Activated CD4-positive, alpha-beta T cell treated with anti-CD3 and anti-CD28 coated beads, Interleukin-10, Interleukin-2, amounts not matched to agents 100 ng/mL and 50 ng/mL, durations not matched to agents 16 hours and 8 hours (primary cell): ENCODE results near the gene EMC1.
"Not testable (repeated sequence)": the region's sequence is repeated elsewhere in the genome, so short reads cannot be mapped to it uniquely, and the experiment has no call there.

Experiments
- DNase-seq: peaks from one replicate; pipeline ENCODE4 v3.0.0-alpha.2; 2020

Gene EMC1

DNA sequence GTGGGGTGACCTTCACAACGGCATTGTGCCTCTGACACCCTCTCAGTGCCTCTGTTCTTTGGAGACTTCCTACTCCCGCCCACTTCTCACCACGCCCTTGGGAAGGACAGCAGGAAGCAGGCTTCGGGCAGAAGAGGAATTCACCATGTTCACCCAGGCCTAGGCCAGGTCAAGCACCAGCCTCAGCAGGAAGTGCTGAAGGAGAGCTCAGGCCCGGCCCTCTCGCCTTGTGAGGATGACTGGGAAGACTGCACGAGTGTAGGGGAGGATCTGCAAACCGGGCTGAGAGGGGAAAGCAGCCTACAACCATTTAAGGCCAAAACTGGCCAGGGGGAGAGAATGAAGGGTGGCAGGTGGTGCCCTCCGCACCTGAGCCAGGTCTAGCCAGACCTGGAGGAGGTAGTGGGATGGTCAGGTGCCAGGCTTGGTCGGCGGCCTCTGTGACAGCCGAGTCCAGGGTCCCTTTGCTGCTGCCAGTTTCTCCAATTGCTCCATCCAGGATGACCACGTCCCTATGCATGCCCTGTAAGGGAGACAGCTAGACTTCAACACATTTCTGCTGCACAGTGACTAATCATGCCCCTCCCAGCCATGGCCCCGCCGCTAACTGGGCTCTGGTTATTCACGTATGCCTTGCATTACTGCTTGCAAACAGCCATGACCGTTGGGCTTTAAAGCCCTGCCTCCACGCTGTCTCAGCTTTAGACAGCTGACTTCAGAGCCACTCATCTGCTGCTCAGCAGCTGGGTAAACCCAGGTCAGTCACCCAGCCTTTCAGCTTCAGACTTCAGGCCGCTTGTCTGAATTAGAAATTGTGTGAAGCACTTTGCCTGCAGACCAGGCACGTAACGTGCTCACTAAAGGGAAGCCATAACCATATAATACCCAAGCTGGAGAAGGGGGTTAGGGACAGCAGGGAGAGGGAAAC lies 9.2 kb upstream of the EMC1 start:
- no peak for DNase-seq

DNA sequence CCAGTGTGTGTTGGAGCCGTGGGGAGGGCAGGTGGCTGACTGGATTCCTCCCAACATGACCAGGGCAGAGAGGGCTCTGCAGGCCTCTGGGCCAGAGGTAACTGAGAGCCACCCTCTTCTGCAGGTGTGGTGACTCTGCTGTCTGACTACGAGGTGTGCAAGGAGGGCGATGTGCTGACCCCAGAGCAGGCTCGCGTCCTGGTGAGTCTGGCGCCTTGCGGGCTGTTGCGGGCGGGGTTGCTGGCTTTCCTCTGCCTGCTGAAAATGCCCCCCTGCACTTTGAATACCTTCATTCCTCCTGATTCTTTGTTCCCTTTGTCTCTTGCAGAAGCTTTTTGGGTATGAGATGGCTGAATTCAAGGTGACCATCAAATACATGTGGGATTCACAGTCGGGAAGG lies 7.0 kb upstream of the EMC1 start:
- DNase-seq: no peak

DNA sequence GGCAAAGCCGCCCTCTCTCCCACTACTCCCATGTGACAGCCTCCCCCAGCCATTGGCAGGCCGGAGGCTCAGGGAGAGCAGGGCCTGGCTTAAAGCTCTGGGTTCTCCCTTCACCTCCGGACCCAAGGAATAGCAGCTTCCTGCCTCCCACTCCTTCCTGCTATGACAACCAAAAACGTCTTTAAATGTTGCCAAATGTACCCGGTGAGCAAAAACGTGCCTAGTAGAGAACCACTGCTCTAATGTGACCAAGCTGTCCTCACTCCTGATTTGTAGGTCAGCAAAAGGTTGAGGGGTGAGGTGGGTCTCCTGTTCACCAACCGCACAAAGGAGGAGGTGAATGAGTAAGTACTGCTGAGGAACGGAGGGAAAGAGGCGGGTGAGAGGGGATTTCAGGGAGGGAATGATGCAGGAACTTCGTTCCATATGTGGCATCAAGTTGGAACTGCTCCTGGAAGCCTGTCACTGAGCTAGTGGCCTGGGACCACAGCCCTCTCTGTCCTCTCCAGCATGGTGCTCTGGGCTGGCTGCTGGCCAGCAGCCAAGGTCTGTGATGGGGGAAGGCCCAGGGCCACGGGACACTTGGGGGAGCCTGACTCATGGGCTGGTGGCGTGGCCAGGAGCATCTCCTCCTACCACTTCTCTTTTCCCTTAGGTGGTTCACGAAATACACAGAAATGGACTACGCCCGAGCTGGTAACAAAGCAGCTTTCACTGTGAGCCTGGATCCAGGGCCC lies 6.0 kb upstream of the EMC1 start:
- peak; percentile 27 for DNase-seq

DNA sequence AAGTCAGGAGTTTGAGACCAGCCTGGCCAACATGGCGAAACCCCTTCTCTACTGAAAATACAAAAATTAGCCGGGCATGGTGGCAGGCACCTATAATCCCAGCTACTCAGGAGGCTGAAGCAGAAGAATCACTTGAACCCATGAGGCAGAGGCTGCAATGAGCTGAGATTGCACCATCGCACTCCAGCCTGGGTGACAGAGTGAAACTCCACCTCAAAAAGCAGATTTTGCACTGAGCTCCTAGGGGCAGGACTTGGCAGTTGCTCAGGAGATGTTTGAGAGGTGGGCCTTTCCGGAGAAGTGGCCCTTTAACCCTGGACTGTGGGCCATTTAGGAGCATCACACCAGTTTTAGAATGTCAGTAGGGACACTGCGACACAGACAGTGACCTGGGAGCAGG lies 5.0 kb upstream of the EMC1 start:
- DNase-seq: not testable (repeated sequence)

DNA sequence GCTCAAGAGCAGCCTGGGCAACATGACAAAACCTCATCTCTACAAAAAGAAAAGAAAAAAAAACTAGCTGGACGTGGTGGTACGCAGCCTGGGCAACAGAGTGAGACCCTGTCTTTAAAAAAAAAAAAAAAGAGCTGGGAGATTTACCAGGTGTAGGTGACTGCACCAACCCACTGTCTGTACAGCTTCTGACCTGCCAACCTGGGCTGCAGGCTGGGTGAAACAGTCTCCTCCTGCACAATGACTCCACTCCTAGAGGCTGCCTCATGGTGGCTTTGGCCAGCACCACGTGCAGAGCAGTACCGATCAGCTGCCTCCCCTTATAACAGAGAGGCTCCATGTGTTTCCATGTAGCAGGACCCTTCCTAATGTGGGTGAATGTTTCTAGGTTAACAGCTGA lies 4.0 kb upstream of the EMC1 start:
- DNase-seq: no peak

DNA sequence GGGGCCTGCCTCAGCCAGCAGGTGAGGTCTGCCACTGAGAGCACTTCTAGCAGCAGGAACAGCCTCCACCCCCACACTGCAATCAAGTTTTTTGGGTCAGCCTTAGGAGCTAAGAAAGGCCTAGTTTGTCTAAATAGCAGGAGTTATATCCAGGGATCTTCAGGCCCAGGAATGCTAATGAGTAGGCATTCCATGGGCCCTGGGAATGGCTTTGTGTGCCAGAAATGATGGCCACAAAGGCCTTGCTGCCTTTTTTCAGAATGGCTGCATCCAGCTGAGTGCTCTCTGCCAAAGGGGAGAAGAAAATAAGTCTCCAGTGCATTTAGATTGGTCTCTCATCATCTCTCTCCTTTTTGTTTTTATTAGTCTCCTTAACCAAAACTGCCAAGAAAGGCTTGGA lies 3.1 kb upstream of the EMC1 start:
- no peak for DNase-seq

DNA sequence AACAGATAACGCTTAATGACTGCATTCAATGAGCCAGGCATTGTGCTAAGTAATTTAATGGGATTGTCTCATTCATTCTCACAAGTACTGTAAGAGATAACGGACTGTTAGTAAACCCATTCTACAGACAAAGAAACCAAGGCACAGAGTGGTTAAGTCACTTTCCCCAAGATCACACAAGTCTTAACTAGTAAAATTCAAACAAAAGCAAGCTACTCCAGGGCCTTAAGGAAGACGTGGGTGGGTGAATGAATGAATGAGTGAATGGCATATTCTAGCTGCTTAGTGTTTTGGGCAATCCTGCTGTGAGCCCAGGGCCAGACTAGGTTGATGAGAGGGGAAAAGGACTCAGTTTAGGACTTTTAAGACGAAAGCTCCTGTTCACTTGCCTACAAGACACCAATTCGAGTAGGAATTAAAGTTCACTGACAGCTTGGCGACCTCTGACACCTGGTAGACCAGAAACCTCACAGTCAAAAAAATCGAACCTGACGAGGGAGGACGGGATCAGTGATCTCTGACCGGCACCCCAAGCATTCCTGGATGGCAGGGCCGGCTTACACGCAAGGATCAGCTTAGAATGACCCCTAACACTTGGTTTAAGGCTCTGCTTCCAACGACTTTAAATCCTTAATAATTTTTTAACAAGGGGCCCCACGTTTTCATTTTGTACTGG lies 557 bp downstream of the EMC1 start:
- no peak for DNase-seq

DNA sequence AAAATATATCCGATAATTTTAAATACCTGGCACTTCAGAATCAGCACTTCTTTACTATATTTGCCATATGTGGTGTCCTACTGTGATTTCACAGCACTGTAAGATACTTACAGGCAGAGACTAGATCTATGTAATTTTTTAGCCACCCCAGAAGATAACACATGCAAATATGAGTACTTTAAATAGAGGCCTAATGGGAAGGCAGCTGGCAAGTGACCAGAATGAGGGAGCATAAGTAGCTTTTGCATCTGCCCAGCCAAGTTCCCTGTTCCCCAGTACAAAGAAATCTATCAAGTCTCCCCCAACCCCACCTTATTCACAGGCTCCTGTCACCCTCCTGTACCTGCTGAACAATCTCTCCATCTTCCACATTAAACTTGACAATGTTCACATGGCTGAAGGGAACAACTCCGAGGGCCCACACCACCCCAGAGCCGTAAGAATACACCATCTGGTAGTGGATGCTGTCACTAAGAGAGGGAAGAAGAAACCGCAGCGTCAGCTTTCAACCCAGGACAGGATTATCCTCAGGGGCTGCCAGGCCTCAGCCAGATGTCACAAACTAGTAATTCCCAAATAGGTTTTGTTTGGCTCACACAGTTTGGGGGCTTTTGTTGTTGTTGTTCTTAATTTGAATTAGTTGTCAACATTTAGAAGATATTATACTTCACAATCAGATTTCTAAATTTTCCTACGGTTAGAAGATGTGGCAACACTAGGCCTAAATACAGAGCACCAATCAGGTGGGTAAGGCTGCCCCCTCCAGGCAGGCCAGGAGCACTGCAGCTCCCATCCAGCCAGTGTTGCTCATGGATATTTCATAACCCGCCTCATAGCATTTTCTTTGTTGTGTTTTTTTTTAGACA lies 10.4 kb downstream of the EMC1 start:
- DNase-seq: peak; percentile 77

DNA sequence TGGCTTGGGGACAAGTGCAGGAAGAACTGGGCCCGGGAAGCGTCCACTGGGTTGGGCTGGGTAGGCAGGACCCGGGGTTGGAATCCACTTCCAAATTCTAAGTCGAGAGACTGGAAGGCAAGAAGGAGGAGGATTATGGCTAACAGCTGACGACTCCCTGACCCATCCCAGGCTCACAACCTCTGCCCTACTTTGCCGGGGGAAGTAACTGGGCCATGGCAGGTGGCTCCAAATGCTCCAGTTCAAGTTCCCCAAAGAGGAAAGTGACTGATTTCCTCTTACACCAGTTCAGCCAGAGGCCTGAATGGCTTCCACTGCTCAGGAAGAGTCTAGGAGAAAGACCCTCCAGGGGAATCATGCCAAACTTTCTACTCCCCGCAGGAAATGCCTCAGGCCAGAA lies 11.4 kb downstream of the EMC1 start:
- DNase-seq: no peak

DNA sequence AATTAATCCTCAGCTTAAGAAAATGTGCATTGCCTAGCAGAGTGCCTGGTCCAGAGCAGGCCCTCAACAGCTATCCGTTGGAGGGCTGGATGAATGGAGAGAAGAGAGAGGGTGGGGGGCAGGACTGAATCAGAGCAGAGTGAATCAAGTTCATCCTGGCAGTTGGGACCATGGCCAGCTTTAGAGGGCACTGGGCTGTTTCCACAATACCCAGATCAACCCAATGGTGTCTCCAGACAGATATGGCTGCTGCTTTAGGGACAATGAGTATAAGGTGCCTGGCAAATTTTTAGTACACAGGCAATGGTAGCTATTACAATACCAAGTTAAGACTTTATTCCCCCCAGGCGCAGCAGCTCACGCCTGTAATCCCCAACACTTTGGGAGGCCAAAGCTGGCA lies 17.1 kb downstream of the EMC1 start:
- DNase-seq: no peak

DNA sequence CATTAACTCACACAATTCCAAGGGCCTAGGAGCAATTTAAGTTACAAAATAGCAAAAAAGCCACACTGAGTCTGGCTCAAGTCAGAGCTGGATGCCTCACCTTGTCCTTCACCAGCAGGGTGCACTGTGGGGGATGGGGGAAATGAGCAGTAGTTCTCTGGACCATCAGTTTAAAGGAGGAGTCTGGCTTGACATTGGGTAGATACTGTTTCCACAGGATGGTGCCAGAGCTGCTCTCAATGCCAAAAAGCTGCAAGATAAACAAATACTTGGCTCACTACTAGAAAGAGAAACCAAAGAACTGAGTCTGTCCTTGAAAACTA lies 18.8 kb downstream of the EMC1 start:
- DNase-seq: no peak

DNA sequence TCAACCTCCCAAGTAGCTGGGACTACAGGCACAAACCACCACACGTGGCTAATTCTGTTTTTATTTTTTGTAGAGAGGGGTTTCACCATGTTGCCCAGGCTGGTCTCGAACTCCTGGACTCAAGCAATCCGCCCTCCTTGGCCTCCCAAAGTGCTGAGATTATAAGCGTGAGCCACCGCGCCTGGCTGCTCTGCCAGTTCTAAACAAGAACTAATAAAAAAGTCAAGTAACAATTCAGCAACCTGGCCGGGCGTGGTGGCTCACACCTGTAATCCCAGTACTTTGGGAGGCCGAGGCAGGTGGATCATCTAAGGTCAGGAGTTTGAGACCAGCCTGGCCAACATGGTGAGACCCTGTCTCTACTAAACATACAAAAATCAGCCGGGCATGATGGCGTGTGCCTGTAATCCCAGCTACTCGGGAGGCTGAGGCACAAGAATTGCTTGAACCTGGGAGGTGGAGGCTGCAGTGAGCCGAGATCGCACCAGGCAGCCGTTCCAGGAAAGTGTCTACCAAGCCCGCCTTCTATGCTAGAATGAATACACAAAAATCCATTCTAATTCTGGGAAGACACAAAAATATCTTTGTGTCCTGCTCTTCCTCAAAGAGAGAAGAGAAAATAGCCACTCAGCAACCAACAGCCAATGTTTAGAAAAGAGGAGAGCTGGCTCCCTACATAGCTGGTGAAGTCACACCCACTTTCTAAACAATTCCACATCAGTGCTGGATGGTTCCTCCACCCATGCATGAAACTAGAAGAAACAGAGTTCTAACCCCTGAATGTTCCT lies 19.4 kb downstream of the EMC1 start:
- DNase-seq: not testable (repeated sequence)

DNA sequence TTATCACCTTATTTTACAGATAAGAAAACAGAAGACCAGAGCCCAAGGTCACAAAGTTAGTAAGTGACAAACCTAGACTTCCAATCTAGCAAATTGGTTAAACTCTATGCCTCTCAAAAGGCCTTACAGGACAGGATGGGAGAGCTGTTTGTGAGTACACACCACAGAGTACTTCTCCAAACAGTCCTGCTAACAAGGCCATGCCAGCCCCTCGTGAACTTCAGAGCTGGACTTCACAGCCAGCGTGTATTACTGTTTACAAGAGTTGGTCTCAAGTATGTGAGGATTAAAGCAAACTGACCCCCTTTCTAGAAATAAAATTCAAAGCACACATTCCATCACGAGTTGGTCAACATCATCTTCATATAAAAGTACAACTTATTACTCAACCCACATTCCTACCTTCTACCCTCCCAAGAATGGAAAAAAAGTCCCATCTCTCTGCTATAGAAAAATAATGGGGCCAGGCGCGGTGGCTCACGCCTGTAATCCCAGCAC lies 21.4 kb downstream of the EMC1 start:
- DNase-seq: no peak

DNA sequence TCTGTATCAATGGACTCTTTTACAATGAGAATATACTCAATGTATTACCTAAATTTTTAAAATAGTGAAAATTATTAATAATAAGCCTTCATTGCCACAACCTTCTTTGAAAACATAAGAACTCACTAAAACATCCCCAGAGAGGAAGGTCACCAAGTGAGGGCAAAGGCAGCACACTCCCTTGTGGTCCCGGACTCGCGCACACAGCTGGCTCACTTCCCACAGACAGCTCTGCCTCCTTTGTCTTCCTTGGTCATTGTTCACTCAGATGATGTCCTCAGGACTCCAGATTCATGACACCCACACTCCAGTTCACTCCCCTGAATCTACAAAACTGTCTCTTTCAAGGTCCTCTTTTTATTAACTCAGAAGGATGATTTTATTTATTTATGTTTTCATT lies 22.1 kb downstream of the EMC1 start:
- no peak for DNase-seq

DNA sequence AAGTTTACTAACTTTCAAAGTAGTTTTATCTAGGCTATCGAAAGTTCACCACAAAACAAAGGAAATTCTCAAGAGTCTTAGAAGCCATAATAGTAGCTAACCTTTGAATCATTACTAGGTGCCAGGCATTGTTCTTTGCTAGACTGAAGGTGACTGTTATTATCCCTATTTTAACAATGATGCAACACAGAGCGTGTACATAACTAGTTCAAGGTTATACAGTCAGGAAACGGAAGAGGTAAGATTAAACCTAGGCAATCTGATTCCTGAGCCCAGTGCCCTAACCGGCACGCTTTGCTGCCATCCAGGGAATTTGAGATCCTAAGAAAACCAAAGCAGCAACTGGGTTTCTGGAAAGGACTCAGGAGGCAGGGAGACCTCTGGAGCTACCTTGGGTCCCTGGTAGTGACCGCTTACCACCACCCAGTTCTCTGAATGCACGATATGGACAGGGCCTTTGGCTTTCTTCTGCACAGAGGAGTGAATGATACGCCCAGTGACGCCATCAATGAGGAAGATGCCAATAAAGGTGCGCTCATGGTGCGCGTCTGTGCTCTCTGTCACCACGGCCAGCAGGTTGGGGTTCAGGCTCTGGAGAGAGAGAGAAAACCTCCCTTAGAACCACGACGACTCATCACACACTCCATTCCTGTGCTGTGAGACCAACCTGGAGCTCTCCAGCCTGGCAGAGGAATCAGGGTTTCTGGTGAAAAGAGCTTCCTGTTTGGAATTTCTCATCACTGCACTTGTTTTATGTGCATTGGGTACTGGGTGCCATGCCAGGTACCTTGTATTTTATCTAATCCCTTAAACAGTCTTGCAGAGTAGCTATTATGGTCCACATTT lies 28.1 kb downstream of the EMC1 start:
- DNase-seq: no peak

DNA sequence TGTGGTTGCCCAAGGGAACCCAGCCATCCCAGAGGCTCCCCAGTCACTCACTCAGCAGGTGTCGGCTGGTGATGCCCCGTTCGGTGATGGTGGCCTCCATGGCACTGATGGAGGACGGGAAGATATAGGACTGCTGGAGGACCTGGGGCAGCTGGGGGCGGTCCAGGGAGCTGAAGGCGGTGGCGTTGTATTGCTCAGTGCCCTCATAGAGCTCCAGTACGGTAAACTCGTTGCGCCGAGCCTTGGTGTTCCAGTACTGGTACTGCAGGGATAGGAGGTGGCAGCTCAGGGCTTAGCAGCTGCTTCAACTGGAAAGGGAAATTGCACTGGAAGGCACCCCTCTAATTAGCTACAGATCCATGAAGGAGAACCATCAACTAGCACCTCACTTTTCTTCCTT lies 28.8 kb downstream of the EMC1 start:
- DNase-seq: no peak

DNA sequence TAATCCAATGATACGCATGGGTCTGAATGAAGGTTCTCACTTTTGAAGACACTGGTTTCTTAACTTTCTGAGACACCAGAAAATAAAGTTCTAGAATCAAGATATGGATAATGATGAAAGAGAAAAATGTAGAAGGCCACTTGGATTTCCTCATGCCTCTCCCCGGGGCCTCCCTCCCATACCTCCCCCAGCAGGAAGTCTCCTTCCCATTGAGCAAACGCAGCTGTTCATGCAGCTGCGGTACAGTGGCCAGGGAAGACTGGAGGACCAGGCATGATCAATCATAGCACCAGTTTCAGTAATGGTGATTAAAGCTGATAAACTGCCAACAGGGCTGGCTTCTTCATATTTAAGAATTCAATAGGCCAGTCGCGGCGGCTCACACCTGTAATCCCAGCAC lies 30.3 kb downstream of the EMC1 start:
- DNase-seq: no peak

DNA sequence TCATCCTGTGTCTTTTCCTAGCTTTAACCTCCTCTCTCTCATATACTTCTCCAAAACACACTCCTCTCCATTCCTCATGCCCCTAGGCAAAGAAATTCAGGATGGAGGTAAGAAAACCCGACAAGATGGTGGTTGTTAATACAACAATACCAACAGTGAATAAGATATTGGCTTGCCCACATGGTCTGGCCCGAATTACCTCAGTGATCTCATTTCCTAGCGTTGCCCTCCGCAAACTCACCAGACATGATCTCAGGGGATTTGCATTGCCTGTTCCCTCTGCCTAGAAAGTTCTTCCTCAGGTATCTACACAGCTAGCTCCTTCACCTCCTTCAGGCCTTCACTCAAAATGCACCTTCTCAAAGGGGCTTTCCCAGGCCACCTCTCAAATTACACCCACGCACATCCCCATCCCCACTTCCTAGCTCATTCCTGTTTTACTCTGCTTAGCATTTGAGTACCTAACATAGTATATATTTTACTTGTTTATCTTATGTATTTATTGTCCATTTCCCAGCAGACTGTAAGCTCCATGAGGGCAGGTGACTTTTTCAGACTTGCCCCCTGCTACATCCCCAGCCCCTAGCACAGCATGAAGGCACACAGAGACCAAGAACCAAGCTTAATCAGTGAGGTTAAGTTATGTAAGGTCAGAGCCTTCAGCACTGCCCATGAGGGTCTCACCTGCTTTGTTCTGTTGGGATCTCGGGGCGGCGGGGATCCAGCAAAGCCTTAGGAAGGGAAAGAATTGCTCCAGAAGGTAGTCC lies 31.1 kb downstream of the EMC1 start:
- DNase-seq: no peak

DNA sequence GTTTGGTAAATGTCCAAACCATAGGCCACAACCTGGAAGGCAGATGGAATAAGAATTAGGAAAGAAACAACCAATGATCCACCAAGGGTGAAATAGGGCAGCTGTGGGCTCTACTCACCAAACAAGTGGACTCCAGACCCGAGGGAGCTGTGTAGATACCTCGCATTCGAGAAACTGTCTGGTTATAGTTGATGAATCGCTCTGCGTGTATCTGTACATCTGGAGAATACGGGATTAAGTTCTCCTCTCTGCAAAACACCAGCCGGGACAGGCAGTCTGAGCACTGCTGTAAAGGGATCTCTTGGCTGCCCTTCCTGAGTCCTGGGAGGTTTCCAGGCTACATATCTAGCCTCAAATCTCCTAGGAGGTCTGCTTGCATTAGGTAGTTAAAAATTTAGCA lies 31.9 kb downstream of the EMC1 start:
- no peak for DNase-seq

DNA sequence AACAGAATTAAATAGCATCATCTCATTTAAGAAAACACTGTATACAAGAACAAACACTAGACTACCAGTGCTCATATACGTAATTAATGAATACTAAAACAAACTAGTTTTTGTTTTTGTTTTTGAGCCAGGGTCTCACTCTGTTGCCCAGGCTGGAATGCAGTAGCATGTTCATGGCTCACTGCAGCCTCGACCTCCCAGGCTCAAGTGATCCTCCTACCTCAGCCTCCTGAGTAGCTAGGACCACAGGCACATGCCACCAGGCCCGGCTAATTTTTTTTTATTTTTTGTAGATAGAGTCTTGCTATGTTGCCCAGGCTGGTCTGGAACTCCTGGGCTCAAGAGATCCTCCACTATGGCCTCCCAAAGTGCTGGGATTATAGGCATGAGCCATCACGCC lies 34.7 kb downstream of the EMC1 start:
- not testable (repeated sequence) for DNase-seq
